GM12891 (cell line): Measurements from ENCODE around the gene KRT78.

Experiments used
- POLR2A ChIP-seq: IDR thresholded peaks from 2 replicates; pipeline ENCODE4 v1.6.1; 2011; ENCODE audit warnings: low read depth, low read length, control low read depth
- POLR2AphosphoS5 ChIP-seq: IDR thresholded peaks from 2 replicates; pipeline ENCODE4 v1.6.1; 2011; ENCODE audit warnings: low read depth, low read length, control low read depth
- SPI1 ChIP-seq: IDR thresholded peaks from 2 replicates; pipeline ENCODE4 v1.6.1; 2011; ENCODE audit warnings: low read depth, low read length, control low read depth
- TAF1 ChIP-seq: IDR thresholded peaks from 2 replicates; pipeline ENCODE4 v1.6.1; 2011; ENCODE audit warnings: low read depth, low read length, control low read depth

GRCh38 chr12:52861511-52861910 lies 12.7 kb upstream of the KRT78 start:
- no peak for TF ChIP-seq TAF1
- no peak for TF ChIP-seq POLR2A
- TF ChIP-seq POLR2AphosphoS5: no peak
- TF ChIP-seq SPI1: no peak
